GM12878 (cell line): ENCODE results near the gene COL18A1. TPM values are rescaled to one million over a fixed set of nuclear protein-coding genes. Genes with fewer than 3 reads are reported as not detected.

Experiments used
- ATAC-seq: fragments of 200-7000 bp; cut with Tn5 transposase; 3 replicates; pipeline ENCODE4 v1.9.1; 2020; ENCODE audit warnings: mild to moderate bottlenecking, moderate library complexity
- BruUV-seq: library from RNA; stranded (reverse); fragments of 400-500 nt; replicated peaks from 2 replicates; lab custom pipeline; 2021; lab: Mats Ljungman, UMichigan
- CTCF ChIA-PET: fragments of 300-600 bp; sonication (Branson Sonifier 250); formaldehyde crosslinking; extraction: SDS; loops from one replicate; lab custom pipeline; 2021; ENCODE audit warnings: inconsistent platforms; lab: Yijun Ruan, JAX
- POLR2A ChIA-PET: fragments of 350-600 bp; formaldehyde crosslinking; extraction: SDS; loops from one replicate; lab custom pipeline; 2021; ENCODE audit warnings: inconsistent platforms; lab: Charles Lee
- RAD21 ChIA-PET: fragments of 300-600 bp; sonication (Branson Sonifier 250); formaldehyde crosslinking; loops from one replicate; lab custom pipeline; 2023; ENCODE audit warnings: antibody characterized with exemption; ENCODE audit not compliant: unreplicated experiment; lab: Charles Lee
- SMC1A ChIA-PET: fragments of 300-600 bp; sonication (Branson Sonifier 250); formaldehyde crosslinking; loops from one replicate; lab custom pipeline; 2023; ENCODE audit not compliant: unreplicated experiment, uncharacterized antibody; lab: Charles Lee
- DNase-seq: peaks from one replicate; pipeline ENCODE4 v3.0.0-alpha.2; 2011; ENCODE audit warnings: low read depth, low spot score
- FAIRE-seq: peaks from 3 replicates; lab custom pipeline; 2011; peaks lifted over from hg19 to GRCh38; lab: Jason Lieb, UNC
- H2AFZ ChIP-seq: 2 replicates; pipeline ENCODE4 v1.6.0; 2011; ENCODE audit warnings: low read depth, low read length, control low read depth; ENCODE audit not compliant: control insufficient read depth
- H3K27ac ChIP-seq: 2 replicates; pipeline ENCODE4 v1.5.1; 2011; ENCODE audit warnings: control low read depth; ENCODE audit not compliant: control insufficient read depth, insufficient read depth
- H3K27me3 ChIP-seq, 2 experiments: replicated peaks in 1 of 2; 2 replicates each; pipeline versions ENCODE4 v1.6.0 to v1.6.1; 2011; ENCODE audit warnings: low read length in 1 of 2; ENCODE audit not compliant: control insufficient read depth in 2 of 2, insufficient read depth in 2 of 2
- H3K36me3 ChIP-seq, 2 experiments: 2 replicates each; pipeline ENCODE4 v1.5.1; 2011; ENCODE audit warnings: low read length in 1 of 2; ENCODE audit not compliant: control insufficient read depth in 2 of 2, insufficient read depth in 2 of 2
- H3K4me1 ChIP-seq: 2 replicates; pipeline ENCODE4 v1.6.1; 2011; ENCODE audit warnings: mild to moderate bottlenecking, low read length, moderate library complexity, mixed read lengths; ENCODE audit not compliant: control insufficient read depth, insufficient read depth
- H3K4me2 ChIP-seq: 2 replicates; pipeline ENCODE4 v1.6.0; 2011; ENCODE audit warnings: control low read depth; ENCODE audit not compliant: control insufficient read depth, insufficient read depth
- H3K4me3 ChIP-seq: fragments of 200-600 bp; sonication (generic); 2 replicates; pipeline ENCODE4 v1.5.1; 2016
- H3K79me2 ChIP-seq: 2 replicates; pipeline ENCODE4 v1.6.0; 2011; ENCODE audit warnings: low read length; ENCODE audit not compliant: control insufficient read depth, insufficient read depth
- H3K9ac ChIP-seq: 2 replicates; pipeline ENCODE4 v1.8.0; 2011; ENCODE audit warnings: low read length, control low read depth, mixed read lengths; ENCODE audit not compliant: control insufficient read depth, insufficient read depth
- H3K9me3 ChIP-seq: replicated peaks from 3 replicates; pipeline ENCODE4 v1.5.1; 2011; ENCODE audit warnings: mild to moderate bottlenecking, low read length; ENCODE audit not compliant: control insufficient read depth, insufficient read depth
- H4K20me1 ChIP-seq: 2 replicates; pipeline ENCODE4 v1.6.0; 2011; ENCODE audit not compliant: control insufficient read depth, insufficient read depth
- BACH1 ChIP-seq: fragments of 450-650 bp; IDR thresholded peaks from 2 replicates; pipeline ENCODE4 v1.6.1; 2017; ENCODE audit warnings: mild to moderate bottlenecking, borderline replicate concordance
- BHLHE40 ChIP-seq, 2 experiments: fragments of 450-650 bp in 1 of 2; IDR thresholded peaks; 2 replicates each; pipeline ENCODE4 v1.6.1; 2011 to 2017; ENCODE audit warnings: low read depth in 2 of 2, borderline replicate concordance in 1 of 2, improper control_type of control experiment in 1 of 2, low read length in 1 of 2, mild to moderate bottlenecking in 1 of 2
- CTCF ChIP-seq, 3 experiments: IDR thresholded peaks in 2 of 3; conservative IDR thresholded peaks in 1 of 3; 2 replicates each; pipeline ENCODE4 v1.5.1; 2011; ENCODE audit warnings: low read depth in 3 of 3, low read length in 3 of 3, mild to moderate bottlenecking in 3 of 3, control low read depth in 2 of 3, moderate library complexity in 2 of 3, inconsistent platforms in 1 of 3, mixed read lengths in 1 of 3; ENCODE audit not compliant: control insufficient read depth in 2 of 3, insufficient read depth in 1 of 3; ENCODE audit errors: extremely low read depth in 1 of 3
- EGR1 ChIP-seq, 2 experiments: IDR thresholded peaks; 1 replicate in 1 of 2; 2 replicates in 1 of 2; pipeline ENCODE4 v1.6.1; 2011 to 2012; ENCODE audit warnings: low read depth in 2 of 2, low read length in 2 of 2, borderline replicate concordance in 1 of 2, mild to moderate bottlenecking in 1 of 2, moderate library complexity in 1 of 2
- IKZF1 ChIP-seq: fragments of 450-650 bp; conservative IDR thresholded peaks from 2 replicates; pipeline ENCODE4 v1.6.1; 2017; ENCODE audit warnings: antibody characterized with exemption, mild to moderate bottlenecking
- IRF4 ChIP-seq: IDR thresholded peaks from 2 replicates; pipeline ENCODE4 v1.6.1; 2011; ENCODE audit warnings: low read depth, low read length
- NBN ChIP-seq: fragments of 450-650 bp; IDR thresholded peaks from 2 replicates; pipeline ENCODE4 v1.6.1; 2016
- REST ChIP-seq: IDR thresholded peaks from 2 replicates; pipeline ENCODE4 v1.6.1; 2012; ENCODE audit warnings: mild to moderate bottlenecking, low read depth, low read length
- SMARCA5 ChIP-seq: fragments of 450-650 bp; IDR thresholded peaks from 2 replicates; pipeline ENCODE4 v1.6.1; 2017; ENCODE audit warnings: mild to moderate bottlenecking
- SMC3 ChIP-seq: IDR thresholded peaks from 2 replicates; pipeline ENCODE4 v1.6.1; 2011; ENCODE audit warnings: low read length, improper control_type of control experiment, borderline replicate concordance
- ZNF207 ChIP-seq: fragments of 450-650 bp; IDR thresholded peaks from 2 replicates; pipeline ENCODE4 v1.6.1; 2014; ENCODE audit warnings: antibody characterized with exemption, mild to moderate bottlenecking, borderline replicate concordance
- ZNF217 ChIP-seq: fragments of 450-650 bp; IDR thresholded peaks from 2 replicates; pipeline ENCODE4 v1.6.1; 2017; ENCODE audit warnings: antibody characterized with exemption, mild to moderate bottlenecking
- WGBS: methylation state at CpG from one replicate; pipeline ENCODE4 v1.1.6; 2016; ENCODE audit warnings: low lambda C conversion rate; ENCODE audit not compliant: insufficient replicate concordance, insufficient coverage; ENCODE audit errors: missing lambda C conversion rate; 5-methylcytosine and 5-hydroxymethylcytosine counted together
- in situ Hi-C: fragments of 300-500 bp; cut with MboI; formaldehyde crosslinking; loops from 9 replicates; pipeline ENCODE4 v1.14.3; 2018; ENCODE audit warnings: mixed read lengths
- intact Hi-C: fragments of 100-400 bp; cut with micrococcal nuclease; formaldehyde crosslinking; loops from one replicate; pipeline ENCODE4 v1.14.2; 2022; ENCODE audit not compliant: unreplicated experiment
- polyA plus RNA-seq, 11 experiments: library from polyadenylated mRNA; depleted of rRNA in 4 of 11; unstranded in 6 of 11; stranded (reverse) in 5 of 11; fragments of >200 nt; fragmentation: Nextera tagmentation in 4 of 11; fragmentation: Illumina TruSeq in 1 of 11; extraction: Ambion mirVana in 4 of 11; extraction: Trizol in 1 of 11; gene quantifications; 1 replicate in 1 of 11; 2 replicates in 10 of 11; pipeline versions ENCODE4 v1.2.1 to v1.2.3, GENCODE V29; 2011 to 2016; ENCODE audit warnings: inconsistent platforms in 2 of 11, missing spikeins in 2 of 11, low read depth in 1 of 11
- total RNA-seq, 4 experiments: library from RNA; depleted of rRNA in 3 of 4; stranded (reverse); fragments of >200 nt in 3 of 4; fragmentation: Illumina TruSeq in 1 of 4; extraction: Trizol in 1 of 4; gene quantifications; 2 replicates each; pipeline versions ENCODE4 v1.2.1 to v1.2.3, GENCODE V29; 2013 to 2021
- TF ChIP-seq, protein P1 (sequence below): fragments of 450-650 bp; IDR thresholded peaks from 2 replicates; pipeline ENCODE4 v1.6.1; 2017; ENCODE audit warnings: mild to moderate bottlenecking, low read depth, inconsistent platforms; ENCODE audit not compliant: poor library complexity, severe bottlenecking

Gene COL18A1
- total and polyA plus RNA-seq, 10 of the 15 experiments (the other 5 are each of a cell fraction or from before 2014, with no cell fraction given): under 0.01 to 0.49 (median 0.09) TPM; not detected in 3

- no peaks in the 10 kb centered on the region for H4K20me1 ChIP-seq
- H3K4me2 ChIP-seq: peak overlapping the region; percentile 79
- FAIRE-seq (peak; percentile 93), ATAC-seq (peak; percentile 90), DNase-seq (no peak)
- 5% methylated on average over 28 of the region's 32 CpGs for WGBS
- H3K27ac ChIP-seq: no peak overlapping the region
- no peaks in the 10 kb centered on the region for H3K79me2 ChIP-seq
- intact Hi-C loops: loop anchor here (10.0 kb wide), 2 partner anchors 67 to 347 kb away; partner anchors contain the start of gene SLC19A1
- ChIA-PET RAD21 (no interaction called here), SMC1A (no interaction called here), POLR2A (no interaction called here), CTCF (interaction anchor here (0.6 to 1.0 kb wide), 4 partner anchors 13 to 73 kb away, joined by 3 to 4 read pairs (median 3); no protein-coding TSS in a partner anchor)
- H3K27me3 ChIP-seq: no peaks in the 10 kb centered on the region
- peaks cover 6% of the 10 kb centered on the region; the same call in 1 of the 2 replicates for H3K4me1 ChIP-seq
- no TSS peak for BruUV-seq
- peak overlapping the region; percentile 84 for H2AFZ ChIP-seq
- H3K9ac ChIP-seq: no peak overlapping the region; the same call in 1 of the 2 replicates
- in situ Hi-C loops: no loop called here
- no peaks in the 10 kb centered on the region for H3K36me3 ChIP-seq
- no peaks in the 10 kb centered on the region; the same call in 2 of the 3 replicates for H3K9me3 ChIP-seq
- H3K4me3 ChIP-seq: peak overlapping the region; percentile 58; the same call in 1 of the 2 replicates
- TF ChIP-seq SMARCA5 (peak; percentile 75; the same call in 1 of the 2 replicates), ZNF217 (no peak), EGR1 (IDR thresholded peaks at IDR 0.05; ENCODE audit: borderline replicate concordance in 1 of 2, low read depth in 2 of 2, low read length in 2 of 2) (no peak), IKZF1 (peak; percentile 39; the same call in 1 of the 2 replicates), BACH1 (peak; percentile 39; the same call in 1 of the 2 replicates), NBN (0 out of 2 replicates have a peak, but pooled peaks have one; percentile 34), ZNF207 (0 out of 2 replicates have a peak, but pooled peaks have one; percentile 33), REST (no peak), CTCF (IDR thresholded peaks at IDR 0.05 in 2 of 3, conservative IDR thresholded peaks at IDR 0.05 in 1 of 3; ENCODE audit: control insufficient read depth in 2 of 3, extremely low read depth in 1 of 3, insufficient read depth in 1 of 3, low read depth in 3 of 3, low read length in 3 of 3) (peak; percentile 76 to 82 (median 79); a peak in 5 of 6 replicates), IRF4 (peak; percentile 42; the same call in 1 of the 2 replicates), BHLHE40 (IDR thresholded peaks at IDR 0.05; ENCODE audit: borderline replicate concordance in 1 of 2, low read depth in 2 of 2, low read length in 1 of 2) (peak in 1 of 2 experiments; percentile 6; a peak in 1 of 4 replicates), SMC3 (peak; percentile 57; the same call in 1 of the 2 replicates)
- TF ChIP-seq, protein P1, sequence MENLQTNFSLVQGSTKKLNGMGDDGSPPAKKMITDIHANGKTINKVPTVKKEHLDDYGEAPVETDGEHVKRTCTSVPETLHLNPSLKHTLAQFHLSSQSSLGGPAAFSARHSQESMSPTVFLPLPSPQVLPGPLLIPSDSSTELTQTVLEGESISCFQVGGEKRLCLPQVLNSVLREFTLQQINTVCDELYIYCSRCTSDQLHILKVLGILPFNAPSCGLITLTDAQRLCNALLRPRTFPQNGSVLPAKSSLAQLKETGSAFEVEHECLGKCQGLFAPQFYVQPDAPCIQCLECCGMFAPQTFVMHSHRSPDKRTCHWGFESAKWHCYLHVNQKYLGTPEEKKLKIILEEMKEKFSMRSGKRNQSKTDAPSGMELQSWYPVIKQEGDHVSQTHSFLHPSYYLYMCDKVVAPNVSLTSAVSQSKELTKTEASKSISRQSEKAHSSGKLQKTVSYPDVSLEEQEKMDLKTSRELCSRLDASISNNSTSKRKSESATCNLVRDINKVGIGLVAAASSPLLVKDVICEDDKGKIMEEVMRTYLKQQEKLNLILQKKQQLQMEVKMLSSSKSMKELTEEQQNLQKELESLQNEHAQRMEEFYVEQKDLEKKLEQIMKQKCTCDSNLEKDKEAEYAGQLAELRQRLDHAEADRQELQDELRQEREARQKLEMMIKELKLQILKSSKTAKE: peak; percentile 98
These were observed 73.3 kb downstream of the COL18A1 start for GRCh38 chr21:45478115-45478801.
